Retinal pigment epithelial cell (primary cell): ENCODE data around the gene GLYR1.

Experiments used
- DNase-seq: peaks from one replicate; pipeline ENCODE4 v3.0.0-alpha.2; 2010; ENCODE audit warnings: low read depth
- H3K4me3 ChIP-seq: 2 replicates; pipeline ENCODE4 v1.5.1; 2011; ENCODE audit warnings: mild to moderate bottlenecking, low read length, control low read depth, moderate library complexity
- CTCF ChIP-seq: conservative IDR thresholded peaks from 2 replicates; pipeline ENCODE4 v1.5.1; 2011; ENCODE audit warnings: low read depth, low read length, control low read depth, inconsistent platforms

Gene GLYR1

GRCh38 chr16:4879049-4879448 lies 32.0 kb upstream of the GLYR1 start:
- no peak overlapping the region for H3K4me3 ChIP-seq
- no peak for DNase-seq
- TF ChIP-seq CTCF, result no peak

GRCh38 chr16:4877380-4877685 lies 30.2 kb upstream of the GLYR1 start:
- no peak for TF ChIP-seq CTCF
- H3K4me3 ChIP-seq, result no peak overlapping the region
- DNase-seq, result no peak

GRCh38 chr16:4876646-4877379 lies 29.7 kb upstream of the GLYR1 start:
- no peak for TF ChIP-seq CTCF
- DNase-seq, result no peak

GRCh38 chr16:4874666-4875065 lies 27.6 kb upstream of the GLYR1 start:
- no peak for DNase-seq
- no peak overlapping the region for H3K4me3 ChIP-seq
- TF ChIP-seq CTCF, result no peak

More at GRCh38 chr16:4876646-4877379, 29.7 kb upstream of the GLYR1 start:
- no peak overlapping the region for H3K4me3 ChIP-seq

GRCh38 chr16:4873091-4873490 lies 26.0 kb upstream of the GLYR1 start:
- no peak overlapping the region for H3K4me3 ChIP-seq
- DNase-seq, result no peak
- TF ChIP-seq CTCF, result no peak

- TF ChIP-seq CTCF, result no peak
- H3K4me3 ChIP-seq, result no peak overlapping the region
- DNase-seq, result no peak
These were observed 24.0 kb upstream of the GLYR1 start for GRCh38 chr16:4871071-4871470.

- H3K4me3 ChIP-seq, result no peak overlapping the region
- no peak for TF ChIP-seq CTCF
- DNase-seq, result no peak
These were observed 23.1 kb upstream of the GLYR1 start for GRCh38 chr16:4870138-4870671.
